ENCODE results near the gene CREBBP.
A peak's percentile ranks its signal among the peaks of the same experiment; 100 is the strongest.

The CREBBP gene

DNA sequence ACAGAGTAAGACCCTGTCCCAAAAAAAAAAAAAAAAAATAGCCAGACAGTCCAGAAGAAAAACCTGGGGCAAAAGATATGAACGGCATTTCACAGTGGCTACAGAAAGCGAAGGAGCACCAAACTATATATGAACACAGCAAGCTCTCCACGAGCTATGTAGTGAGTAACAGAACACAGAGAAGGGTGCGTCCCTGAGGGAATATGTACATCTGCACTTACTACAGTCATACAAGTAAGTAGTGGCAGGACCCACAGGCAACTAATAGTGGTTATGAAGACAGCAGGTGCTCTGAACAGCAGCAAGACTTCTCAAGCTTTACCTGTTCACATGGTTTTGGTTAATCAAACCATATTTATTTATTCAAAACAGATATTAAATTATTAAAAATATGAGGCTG lies 179.0 kb downstream of the CREBBP start:
- no peak for DNase-seq

DNA sequence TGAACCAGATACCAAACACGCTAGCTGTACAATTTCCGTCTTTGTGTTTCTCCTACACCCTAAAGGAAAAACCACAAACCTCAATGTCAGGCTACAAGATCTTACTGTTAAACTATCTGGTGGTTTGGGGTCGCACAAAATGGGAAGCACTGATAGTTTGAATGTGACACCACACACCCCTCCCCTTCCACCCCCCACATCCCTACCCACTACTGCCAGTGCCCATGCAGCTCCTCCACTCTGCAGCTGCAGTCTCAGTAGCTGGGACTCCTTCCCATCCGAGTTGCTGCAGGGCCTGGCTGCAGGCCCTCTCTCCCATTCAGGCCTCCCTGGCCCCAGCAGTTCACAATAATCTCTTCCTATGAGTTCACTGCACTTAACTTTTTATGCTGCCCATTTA lies 181.6 kb downstream of the CREBBP start:
- DNase-seq: no peak

DNA sequence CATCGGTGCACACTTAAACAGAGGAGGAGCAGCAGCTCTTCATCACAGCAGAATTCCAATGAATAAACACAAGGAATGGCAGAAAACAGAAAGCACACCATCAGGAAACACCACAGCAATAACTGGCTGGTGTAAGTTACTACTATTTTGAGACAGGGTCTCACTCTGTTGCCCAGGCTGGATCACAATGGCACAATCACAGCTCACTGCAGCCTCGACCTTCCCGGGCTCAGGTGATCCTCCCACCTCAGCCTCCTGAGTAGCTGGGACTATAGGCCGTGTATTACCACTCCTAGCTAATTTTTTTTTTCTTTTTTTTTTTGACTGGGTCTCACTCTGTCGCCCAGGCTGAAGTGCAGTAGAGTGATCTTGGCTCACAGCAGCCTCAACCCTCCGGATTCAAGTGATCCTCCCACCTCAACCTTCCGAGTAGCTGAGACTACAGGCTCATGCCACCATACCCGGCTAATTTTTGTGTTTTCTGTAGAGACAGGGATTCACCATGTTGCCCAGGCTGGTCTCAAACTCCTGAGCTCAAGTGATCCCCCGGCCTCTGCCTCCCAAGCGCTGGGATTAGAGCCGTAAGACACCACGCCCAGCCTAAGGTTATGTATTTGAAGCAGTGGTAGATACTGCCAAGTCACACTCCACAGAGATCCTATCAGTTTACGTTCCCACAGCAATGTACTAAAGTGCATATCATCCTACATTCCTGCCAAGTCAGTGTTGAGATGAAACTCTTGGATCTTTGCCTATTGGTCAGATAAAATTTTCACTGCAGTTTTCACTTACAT lies 183.9 kb downstream of the CREBBP start:
- DNase-seq: no peak

DNA sequence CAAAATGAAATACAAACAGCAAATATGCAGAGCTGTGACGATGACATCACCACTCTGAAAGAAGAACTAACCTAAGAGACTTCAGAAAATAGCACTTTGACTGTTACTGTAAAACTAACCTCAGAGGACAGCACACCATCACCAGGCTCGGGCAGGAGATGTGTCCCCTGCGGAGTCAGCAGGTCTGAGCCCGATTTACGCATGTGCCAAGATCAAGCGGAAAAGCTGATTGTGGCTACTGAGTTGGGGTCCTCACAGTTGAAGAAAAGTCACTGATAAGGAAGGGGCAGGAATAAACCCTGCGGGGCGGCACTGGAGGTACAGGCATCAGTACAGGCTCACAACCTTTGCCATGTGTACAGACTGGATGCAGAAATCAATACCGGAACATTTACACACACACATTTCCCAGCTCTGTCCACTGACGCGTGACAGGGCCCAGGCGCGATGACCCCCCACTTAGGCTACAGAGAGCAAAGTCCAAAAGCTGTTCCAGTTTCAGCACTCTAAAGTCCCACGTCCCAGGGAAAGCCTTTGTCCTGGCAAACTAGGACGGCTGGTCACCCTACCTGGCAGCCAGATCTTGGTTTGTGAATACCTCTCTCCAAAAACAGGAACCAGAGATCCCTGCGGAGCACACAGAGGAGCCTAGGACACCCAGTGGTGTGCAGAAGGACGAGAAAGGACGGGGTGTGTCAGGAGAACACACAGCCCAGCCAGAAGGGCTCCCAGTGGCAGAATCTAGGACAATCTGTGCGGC lies 184.7 kb downstream of the CREBBP start:
- no peak for DNase-seq

DNA sequence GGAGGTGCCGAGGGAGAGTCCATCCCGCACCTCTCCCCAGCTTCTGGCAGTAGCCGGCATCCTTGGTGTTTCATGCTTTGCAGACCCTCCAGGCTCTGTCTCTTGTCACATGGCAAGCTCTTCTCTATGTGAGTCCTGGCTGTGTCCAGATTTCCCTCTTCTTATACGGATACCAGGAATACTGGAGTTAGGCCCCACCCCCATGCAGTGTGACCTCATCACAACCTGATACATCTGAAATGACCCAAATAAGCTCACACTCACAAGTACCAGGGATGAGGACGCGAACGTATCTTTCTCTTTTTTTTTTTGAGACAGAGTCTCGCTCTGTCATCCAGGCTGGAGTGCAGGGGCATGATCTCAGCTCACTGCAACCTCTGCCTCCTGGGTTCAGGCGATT lies 186.5 kb downstream of the CREBBP start:
- DNase-seq: no peak

DNA sequence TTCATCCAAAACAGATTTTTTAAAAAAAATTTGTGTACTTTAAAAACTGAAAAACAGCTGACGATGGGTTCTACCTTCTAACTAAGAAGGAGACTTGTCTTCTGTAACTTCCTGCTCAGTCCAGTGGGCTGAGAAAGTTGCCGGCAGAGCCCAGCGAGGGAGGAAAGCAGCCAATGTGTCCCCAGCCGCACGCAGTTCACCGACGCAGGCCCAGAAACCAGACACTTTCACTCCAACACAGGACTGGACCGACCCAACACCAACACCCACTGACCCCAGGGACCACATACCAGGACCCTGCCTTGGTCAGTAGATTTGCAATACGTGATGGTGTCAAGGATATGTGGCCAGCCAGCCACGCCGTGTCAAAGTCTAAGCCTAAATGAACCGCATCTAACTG lies 188.8 kb downstream of the CREBBP start:
- no peak for DNase-seq

DNA sequence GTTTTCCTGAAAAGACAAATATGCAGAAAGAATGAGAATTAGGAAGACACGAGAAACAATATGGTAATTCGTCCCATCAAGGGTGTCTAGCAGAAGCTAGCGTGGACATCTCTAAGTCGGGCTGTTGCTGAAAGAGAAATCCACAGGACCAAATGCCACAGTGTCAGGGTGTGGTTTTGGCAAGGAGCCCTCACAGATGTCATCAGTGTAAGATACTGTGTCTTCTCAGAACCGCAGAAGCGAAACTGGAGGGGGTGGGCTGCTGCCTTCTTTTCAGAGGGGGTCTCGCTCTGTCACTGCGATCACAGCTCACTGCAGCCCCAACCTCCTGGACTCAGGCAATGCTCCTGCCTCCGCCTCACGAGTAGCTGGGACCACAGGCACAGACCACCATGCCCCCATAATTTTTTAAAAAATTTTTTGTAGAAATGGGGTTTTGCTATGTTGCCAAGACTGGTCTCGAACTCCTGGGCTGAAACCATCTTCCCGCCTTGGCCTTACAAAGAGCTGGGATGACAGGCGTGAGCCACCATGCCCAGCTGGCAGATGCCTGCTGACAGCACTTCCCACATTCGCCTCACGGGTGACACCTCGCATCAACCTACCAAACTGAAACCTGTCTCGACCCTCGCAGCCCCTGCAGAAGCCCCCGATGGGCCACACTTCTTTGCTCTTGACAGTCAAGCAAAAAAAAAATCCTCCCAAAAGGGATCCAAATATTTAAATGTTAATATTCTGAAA lies 189.4 kb downstream of the CREBBP start:
- DNase-seq: no peak

DNA sequence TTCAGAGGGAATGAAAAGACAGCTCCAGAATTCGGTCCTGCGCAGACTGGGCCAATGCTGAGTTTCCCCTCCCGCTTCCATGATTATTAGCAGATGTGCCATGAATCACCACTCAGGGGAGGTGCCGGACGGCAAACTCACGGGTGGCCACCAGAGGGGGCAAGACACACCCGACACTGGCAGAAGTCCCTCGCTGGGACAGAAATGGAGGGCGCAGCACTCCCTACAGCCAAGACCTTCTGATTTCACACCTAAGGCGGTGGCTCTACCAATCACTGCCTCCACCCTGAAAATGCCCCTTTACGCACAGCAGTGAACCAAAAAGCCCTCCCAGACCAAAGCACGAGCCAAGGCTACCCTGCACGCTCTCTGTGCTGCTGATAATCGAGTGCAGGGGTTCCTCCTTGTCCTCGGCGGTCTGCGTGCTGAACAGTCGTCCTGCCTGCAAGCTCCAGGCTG lies 190.0 kb downstream of the CREBBP start:
- DNase-seq: peak; percentile 82

DNA sequence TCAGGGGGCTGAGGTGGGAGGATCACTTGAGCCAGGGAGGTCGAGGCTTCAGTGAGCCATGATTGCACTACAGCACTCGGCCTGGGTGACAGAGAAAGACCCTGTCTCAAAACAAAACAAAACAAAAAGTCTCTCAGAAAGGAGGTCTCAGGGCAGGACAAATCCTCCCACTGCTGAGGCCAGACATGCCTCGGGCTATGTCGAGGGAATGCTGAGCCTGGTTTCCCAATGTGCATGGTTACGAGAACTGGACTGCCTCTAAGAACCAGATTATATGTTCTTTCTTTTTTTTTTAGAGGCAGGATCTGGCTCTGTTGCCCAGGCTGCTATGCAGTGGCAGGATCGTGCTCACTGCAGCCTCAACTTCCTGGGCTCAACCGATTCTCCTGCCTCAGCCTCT lies 190.8 kb downstream of the CREBBP start:
- DNase-seq: no peak

DNA sequence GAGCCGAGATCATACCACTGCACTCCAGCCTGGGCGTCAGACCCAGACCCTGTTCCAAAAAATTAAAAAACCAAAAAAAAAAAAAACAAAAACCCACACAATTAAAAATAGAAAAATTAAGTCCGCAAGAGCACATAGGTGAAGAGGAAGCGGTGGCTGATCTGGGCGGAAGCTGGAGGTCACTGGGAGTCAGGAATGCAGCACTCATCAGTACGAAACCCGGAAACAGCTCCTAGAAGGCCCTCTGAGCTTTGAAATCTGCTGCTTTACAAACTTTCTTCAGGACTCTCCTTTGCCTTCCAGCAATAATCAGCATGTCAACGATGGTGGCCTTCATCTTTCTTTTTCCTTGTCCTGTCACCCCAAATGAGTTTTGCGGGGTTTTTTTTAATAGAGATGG lies 192.7 kb downstream of the CREBBP start:
- DNase-seq: no peak

DNA sequence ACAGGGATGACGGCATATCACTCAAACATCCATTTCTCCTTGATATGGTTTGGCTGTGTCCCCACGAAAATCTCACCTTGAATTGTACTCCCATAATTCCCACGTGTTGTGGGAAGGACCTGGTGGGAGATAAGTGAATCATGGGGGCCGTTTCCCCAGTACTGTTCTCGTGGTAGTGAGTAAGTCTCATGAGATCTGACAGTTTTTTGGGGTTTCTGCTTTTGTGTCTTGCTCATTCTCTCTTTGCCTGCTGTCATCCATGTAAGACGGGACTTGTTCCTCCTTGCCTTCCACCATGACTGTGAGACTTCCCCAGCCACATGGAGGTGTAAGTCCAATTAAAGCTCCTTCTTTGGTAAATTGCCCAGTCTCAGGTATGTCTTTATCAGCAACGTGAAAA lies 193.5 kb downstream of the CREBBP start:
- no peak for DNase-seq

DNA sequence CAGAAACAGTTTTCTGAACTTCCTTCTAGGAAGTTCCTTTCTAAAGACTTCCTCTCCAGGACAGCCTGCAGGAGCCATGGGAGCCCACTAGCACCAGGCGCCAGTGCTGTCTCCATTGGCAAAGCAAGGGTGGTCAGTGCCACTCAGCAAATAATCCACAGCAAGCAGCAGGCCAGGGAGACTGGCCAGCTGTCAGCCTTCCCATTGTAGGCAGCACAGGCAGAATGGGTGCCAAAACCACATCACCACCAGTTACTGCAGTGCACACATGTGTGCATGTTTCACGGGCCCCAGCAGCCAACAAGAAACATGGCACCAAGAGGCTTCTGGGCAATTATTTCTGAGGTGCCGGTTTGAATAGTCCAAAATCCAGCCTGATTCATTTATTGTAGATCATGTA lies 199.3 kb downstream of the CREBBP start:
- no peak for DNase-seq

DNA sequence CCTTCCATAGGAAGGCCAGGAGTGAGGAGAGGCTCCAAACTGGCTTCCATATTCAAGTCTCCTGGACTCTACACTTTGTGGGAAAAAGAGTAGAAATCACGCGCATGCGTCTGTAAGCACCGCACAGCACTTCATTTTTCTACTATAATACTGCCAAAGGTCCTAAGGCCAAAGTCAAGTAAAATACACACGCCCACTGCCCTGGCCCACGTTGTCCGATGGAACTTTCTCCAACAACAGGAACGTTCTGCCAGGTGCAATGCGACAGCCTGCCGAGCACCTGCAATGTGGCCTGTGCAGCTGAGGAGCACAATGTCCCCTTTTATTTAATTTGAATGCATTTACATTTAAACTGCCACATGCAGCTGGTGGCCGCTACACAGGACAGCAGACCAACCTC lies 202.5 kb downstream of the CREBBP start:
- no peak for DNase-seq

DNA sequence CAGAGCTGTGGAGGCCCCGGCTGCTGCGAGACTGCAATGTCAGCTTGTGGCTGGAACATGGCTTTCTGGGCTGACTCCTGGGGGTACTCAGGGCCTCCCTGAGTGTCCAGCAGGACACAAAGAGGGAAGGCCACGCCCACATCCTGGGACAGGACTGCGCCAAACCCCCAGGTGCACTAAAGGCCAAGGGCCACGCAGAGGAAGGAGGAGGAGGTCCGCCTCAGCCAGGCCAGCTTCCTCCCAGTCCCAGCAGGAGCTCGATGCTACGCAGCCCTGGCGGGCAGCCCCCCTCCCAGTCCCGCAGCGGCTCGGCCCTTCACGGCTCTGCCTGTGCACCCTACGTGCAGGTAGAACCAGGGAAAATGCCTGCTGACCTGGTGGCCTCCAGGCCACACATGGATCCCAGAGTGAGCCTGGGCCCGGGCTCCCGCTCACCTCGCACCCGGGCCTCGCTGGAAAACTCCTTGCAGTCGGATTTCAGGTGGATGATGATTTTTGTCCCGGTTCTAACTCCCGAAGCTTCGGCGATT lies 204.8 kb downstream of the CREBBP start:
- no peak for DNase-seq
